GM21825 (cell line): ENCODE data around the gene MTERF4.
"Not testable (repeated sequence)": the region's sequence is repeated elsewhere in the genome, so short reads cannot be mapped to it uniquely, and the experiment has no call there.

Source experiments
- ATAC-seq: cut with Tn5 transposase; IDR thresholded peaks from one replicate; pipeline ENCODE4 v1.9.1; 2021; ENCODE audit warnings: mild to moderate bottlenecking, moderate library complexity; ENCODE audit not compliant: unreplicated experiment

Gene MTERF4

DNA sequence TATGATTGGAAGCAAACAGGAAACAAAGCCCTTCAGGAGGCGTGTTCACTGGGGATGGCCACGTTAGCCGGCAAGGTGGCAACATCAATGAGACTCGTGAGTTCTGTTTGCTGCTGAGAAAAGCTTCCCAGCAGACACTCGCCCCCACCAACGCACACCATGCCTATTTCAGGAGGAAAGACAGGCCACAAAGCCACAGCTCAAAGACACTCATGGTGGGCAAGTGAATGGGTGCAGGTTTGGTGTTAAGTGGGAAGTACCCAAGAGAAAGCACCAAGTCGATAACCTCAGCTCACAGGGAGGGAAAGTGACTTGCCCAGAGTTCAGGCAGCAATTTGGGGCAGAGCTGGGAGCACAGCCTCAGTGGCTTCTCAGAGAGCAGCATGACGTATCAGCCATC, 10.5 kb upstream of the MTERF4 start:
- no peak for ATAC-seq

DNA sequence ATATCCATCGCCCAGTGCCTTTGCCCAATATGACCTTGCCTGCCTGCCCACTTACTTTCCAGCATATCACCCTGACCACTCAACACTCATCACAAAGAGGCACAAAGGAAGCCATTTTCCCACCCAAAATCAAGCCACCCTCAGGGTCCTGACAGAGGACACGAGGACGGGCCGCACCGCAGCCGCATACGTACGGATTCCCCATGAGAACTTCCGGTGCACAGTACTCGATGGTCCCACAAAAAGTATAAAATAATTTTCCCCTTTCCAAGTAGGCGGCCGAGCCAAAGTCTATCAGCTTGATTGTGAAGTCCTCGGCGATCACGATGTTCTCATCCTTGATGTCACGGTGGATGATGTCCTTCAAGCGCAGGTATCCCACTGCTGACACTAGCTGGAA, 10.0 kb upstream of the MTERF4 start:
- no peak for ATAC-seq

- no peak for ATAC-seq
Observed at GRCh38 chr2:241111440-241111805, 9.3 kb upstream of the MTERF4 start.

GRCh38 chr2:241110607-241111439, 8.7 kb upstream of the MTERF4 start:
- ATAC-seq, result peak; percentile 46

GRCh38 chr2:241110089-241110606, 8.1 kb upstream of the MTERF4 start:
- no peak for ATAC-seq

DNA sequence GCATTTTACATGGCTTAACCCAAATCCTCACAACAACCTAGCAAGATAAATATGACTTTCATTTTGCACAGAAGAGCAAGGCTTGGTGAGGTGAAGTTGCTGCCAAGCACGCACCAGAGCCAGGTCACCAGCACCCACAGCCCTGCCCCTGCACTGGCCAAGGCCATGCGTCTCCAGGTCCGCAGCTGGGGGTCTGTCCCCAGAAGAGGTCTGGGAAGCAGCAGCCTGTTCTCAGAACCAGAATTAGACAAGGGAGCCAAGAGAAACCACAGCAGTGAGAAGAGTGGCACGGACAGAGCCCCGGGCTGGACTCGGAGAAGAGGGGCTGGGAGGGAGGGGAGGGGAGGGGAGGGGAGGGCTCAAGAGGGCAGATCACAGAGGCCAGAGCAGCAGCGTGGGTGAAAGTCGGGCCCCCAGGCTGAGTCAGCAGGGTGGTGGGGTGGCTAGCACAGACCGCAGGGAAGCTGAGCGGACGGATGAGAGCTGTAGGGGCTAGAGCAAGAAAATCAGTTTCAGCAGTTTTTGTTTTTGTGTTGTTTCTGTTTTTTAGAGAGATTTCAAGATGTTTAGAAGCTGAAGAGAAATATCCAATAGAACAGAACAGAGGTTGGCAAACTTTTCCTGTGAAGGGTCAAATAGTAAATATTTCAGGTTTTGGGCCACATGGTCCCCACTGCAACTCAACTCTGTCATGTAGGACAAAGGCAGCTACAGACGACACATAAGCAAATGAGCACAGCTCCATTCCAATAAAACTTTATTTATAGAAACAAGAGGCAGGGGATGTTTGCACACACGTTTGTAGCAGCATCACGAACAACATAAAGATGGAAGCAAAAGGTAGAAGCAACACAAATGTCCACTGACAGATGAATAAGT, 7.4 kb upstream of the MTERF4 start:
- ATAC-seq, result no peak

- ATAC-seq, result no peak
Observed at GRCh38 chr2:241108271-241109209, 6.5 kb upstream of the MTERF4 start.

GRCh38 chr2:241107031-241107783, 5.1 kb upstream of the MTERF4 start:
- ATAC-seq, result no peak

DNA sequence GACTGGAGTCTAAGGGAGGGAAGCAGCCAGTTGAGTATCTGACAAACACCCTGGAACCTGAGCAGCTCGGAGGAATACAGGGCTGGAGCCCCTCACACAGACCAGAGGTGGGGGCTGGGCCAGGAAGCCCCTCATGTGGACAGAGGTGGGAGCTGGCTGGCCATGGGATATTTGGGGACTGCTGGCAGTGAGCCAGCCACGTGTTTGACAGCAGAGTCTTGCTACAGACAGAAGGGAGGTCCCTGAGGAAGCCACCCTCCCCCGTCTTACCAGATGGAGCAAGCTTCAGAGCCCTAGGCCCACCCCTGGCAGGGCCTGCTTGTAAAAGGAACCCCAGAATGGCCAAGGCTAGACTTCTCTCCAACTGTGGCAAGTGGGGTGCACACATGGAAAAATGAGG, 3.6 kb upstream of the MTERF4 start:
- no peak for ATAC-seq

DNA sequence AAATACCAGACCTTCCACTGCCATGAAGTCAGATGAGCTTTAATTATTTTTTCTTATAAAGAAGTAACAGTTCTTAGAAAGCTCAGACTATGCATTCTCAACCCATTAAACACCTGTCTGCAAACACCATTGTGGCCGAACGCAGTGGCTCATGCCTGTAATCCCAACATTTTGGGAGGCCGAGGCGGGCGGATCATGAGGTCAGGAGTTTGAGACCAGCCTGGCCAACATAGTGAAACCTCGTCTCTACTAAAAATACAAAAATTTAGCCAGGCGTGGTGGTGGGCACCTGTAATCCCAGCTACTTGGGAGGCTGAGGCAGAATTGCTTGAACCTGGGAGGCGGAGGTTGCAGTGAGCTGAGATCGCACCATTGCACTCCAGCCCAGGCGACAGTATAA, 2.5 kb upstream of the MTERF4 start:
- ATAC-seq, result not testable (repeated sequence)

GRCh38 chr2:241103176-241103595, 1.1 kb upstream of the MTERF4 start:
- no peak for ATAC-seq

DNA sequence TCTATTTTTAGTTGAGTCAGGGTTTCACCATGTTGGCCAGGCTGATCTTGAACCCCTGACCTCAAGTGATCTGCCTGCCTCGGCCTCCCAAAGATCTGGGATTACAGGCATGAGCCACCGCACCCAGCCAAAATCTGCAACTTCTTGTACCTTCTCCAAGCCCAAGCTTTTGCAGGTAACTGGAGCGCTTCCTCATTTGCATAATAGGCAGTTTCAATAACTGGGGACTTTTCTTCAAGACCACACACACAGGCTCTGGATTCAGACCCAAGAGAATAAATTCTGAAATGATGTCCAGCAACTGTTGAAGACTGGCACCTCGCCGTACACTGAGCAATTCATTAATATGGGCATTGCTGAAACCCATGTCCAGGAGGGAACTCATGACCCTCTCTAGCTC, 2.8 kb downstream of the MTERF4 start:
- no peak for ATAC-seq

DNA sequence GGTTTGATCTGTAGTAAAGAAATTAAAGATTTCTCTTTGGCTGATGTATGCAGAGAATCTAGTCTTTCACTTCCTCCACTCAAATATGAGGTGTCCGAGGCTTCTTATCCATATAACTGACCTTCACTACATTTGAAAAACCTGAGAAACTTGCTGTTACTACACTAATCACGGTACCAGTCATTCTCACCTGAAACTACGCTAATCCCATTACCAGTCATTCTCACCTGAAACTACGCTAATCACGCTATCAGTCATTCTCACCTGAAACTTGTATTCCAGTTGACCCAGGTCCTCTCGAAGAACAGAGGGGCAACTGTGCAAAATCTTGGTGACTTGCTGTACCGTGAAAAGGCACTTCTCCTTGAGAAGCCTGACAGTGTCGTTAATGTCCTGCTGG, 5.1 kb downstream of the MTERF4 start:
- no peak for ATAC-seq

DNA sequence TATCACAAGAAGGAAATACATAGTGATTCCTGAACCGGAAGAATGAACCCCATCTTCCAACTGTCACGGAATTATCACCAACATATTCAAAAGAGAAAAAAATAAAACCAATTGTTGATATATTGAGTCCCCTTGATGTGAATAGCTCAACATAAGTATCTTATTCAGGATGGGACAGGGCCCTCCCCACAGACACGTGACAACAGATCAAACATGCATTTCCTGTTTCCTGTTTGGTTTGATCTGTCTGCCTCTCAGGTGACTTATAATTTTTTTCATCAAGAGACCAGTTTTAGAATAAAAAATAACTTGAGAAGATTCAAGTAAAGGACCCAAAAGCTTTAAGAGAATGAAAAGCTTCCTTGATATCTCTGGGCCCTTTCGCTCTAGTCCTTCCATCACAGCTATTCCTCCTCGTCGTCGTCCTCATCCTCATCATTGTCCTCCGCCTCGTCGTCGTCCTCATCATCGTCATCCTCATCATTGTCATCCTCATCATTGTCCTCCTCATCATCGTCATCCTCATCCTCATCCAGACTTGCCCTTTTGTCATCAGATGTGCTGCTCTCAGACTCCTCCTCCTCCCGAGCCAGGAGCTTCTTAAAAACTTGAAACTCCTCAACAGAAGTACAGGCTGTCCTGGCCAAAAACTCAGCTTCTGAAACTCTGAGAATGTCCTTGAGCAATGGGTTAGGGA, 6.3 kb downstream of the MTERF4 start:
- ATAC-seq, result no peak

GRCh38 chr2:241094924-241095420, 7.1 kb downstream of the MTERF4 start:
- no peak for ATAC-seq

DNA sequence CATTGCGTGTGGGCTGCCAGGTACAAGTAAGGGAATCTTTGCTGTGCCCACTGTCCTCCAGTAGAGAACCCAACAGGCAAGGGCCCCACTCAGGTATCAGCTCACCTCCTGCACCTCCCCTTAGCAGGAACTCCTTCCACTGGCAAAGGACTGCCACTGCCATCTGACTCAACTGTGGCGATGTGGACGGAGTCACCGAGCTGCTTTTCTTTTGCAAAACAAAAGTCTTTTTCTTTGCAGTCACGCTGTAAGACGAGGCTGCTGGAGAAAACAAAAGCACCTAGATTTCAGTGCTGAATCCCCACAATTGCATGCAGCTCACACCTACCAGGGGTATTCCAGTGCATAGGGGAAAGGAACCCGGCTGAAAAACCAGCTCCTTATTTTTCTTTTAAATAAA, 7.9 kb downstream of the MTERF4 start:
- no peak for ATAC-seq

DNA sequence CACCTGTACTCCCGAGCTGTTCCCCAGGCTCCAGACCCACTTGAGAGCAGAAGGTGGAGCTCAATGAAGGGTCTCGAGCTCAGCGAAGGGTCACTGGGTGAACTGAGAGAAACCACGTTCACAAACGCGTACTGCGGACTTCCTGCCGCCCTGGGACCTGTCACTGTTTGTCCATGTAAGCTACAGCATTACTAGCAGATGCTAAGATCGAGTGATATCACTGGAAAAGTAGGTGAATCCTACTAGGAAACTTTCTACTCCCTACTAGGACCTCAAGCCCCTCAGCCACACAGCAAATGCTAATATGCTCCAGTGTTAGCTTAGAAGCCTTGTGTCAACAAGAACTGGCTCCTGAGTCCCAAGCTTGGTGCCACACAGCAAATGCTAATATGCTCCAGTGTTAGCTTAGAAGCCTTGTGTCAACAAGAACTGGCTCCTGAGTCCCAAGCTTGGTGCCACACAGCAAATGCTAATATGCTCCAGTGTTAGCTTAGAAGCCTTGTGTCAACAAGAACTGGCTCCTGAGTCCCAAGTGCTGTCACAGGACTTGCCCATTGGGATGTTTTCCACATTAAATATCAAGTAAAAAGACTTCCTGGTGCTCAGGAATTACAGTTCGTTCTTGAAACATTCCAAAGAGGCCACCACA, 8.8 kb downstream of the MTERF4 start:
- ATAC-seq, result not testable (repeated sequence)

- no peak for ATAC-seq
Observed at GRCh38 chr2:241092677-241093076, 9.4 kb downstream of the MTERF4 start.
